Measurements from ENCODE around the gene USP2. TPM values are rescaled to one million over a fixed set of nuclear protein-coding genes. Genes with fewer than 3 reads are reported as not detected.

The USP2 gene
- polyA plus RNA-seq, 3 donors = 0.36 TPM; not detected in 2

GRCh38 chr11:119426142-119426541 lies 44.7 kb upstream of the USP2 start:
- Mint-ChIP-seq H3K27me3 (ENCODE audit: low read depth in 3 of 3) (peaks cover 41 to 50% (median 49%) of the 10 kb centered on the region in 3 donors), H3K36me3 (no peaks in the 10 kb centered on the region), H3K4me1 (peaks cover 10% of the 10 kb centered on the region), H3K9me3 (peaks cover 0 to 21% (median 8%) of the 10 kb centered on the region in 7 donors), H3K27ac (no peak overlapping the region), H3K4me3 (no peak overlapping the region)
- no peak for DNase-seq
- Histone ChIP-seq H4K20me1 (ENCODE audit: insufficient read depth, low read length) (no peaks in the 10 kb centered on the region), H3K27me3 (ENCODE audit: control insufficient read depth in 2 of 2, insufficient read depth in 2 of 2, low read length in 2 of 2) (peaks cover 22 to 40% of the 10 kb centered on the region in 2 donors), H3K4me2 (replicated peaks; ENCODE audit: extremely low read depth, low read length, poor library complexity, severe bottlenecking) (no peak overlapping the region), H2AFZ (ENCODE audit: insufficient read depth, low read depth, low read length, poor library complexity, severe bottlenecking) (no peak overlapping the region), H3K4me1 (ENCODE audit: control insufficient read depth in 1 of 2, insufficient read depth in 2 of 2, low read length in 2 of 2) (no peaks in the 10 kb centered on the region), H3K9me3 (replicated peaks in 1 of 2; ENCODE audit: control insufficient read depth in 1 of 2, insufficient read depth in 1 of 2, low read length in 2 of 2) (peaks cover 6 to 11% of the 10 kb centered on the region in 2 donors), H3K79me2 (ENCODE audit: insufficient read depth, low read length) (no peaks in the 10 kb centered on the region), H3K4me3 (replicated peaks in 1 of 3; ENCODE audit: low read depth in 2 of 3, low read length in 3 of 3) (no peak overlapping the region), H3K36me3 (replicated peaks in 1 of 2; ENCODE audit: control insufficient read depth in 1 of 2, insufficient read depth in 2 of 2, low read length in 2 of 2) (no peaks in the 10 kb centered on the region), H3K27ac (ENCODE audit: low read depth in 1 of 2, low read length in 2 of 2) (no peak overlapping the region), H3K9ac (ENCODE audit: insufficient read depth, low read length, poor library complexity, severe bottlenecking) (no peak overlapping the region)
- intact Hi-C loops (cut with micrococcal nuclease) = no loop called here
- TF ChIP-seq, protein P1, sequence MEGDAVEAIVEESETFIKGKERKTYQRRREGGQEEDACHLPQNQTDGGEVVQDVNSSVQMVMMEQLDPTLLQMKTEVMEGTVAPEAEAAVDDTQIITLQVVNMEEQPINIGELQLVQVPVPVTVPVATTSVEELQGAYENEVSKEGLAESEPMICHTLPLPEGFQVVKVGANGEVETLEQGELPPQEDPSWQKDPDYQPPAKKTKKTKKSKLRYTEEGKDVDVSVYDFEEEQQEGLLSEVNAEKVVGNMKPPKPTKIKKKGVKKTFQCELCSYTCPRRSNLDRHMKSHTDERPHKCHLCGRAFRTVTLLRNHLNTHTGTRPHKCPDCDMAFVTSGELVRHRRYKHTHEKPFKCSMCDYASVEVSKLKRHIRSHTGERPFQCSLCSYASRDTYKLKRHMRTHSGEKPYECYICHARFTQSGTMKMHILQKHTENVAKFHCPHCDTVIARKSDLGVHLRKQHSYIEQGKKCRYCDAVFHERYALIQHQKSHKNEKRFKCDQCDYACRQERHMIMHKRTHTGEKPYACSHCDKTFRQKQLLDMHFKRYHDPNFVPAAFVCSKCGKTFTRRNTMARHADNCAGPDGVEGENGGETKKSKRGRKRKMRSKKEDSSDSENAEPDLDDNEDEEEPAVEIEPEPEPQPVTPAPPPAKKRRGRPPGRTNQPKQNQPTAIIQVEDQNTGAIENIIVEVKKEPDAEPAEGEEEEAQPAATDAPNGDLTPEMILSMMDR (IDR thresholded peaks at IDR 0.05) = no peak
- WGBS (ENCODE audit: insufficient coverage) = 68% methylated on average over 3 of the region's 4 CpGs

DNA sequence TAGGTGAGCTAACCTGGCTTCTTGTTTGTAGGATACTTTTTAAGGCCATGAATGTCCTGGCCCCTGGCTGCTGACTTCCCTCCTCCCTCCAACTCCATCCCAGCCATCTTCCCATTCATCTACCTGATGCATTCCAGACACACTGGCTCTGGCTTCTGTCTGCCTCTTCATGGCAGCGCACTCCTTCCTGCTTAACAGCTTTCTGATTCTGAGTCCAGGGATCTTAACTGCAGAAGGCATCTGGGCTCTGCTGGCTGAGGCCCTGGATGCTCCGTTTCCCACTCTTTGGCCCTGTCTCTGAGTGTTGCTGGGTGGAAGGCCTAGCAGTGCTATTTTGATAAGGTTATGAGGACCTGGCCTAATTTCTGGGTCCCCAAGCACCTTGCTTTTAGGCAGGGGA lies 43.3 kb upstream of the USP2 start:
- Histone ChIP-seq H3K4me3 (replicated peaks in 1 of 3; ENCODE audit: low read depth in 2 of 3, low read length in 3 of 3) (no peak overlapping the region), H3K79me2 (ENCODE audit: insufficient read depth, low read length) (no peaks in the 10 kb centered on the region), H3K9me3 (replicated peaks in 1 of 2; ENCODE audit: control insufficient read depth in 1 of 2, insufficient read depth in 1 of 2, low read length in 2 of 2) (peaks cover 6 to 11% of the 10 kb centered on the region in 2 donors), H4K20me1 (ENCODE audit: insufficient read depth, low read length) (no peaks in the 10 kb centered on the region), H3K27me3 (ENCODE audit: control insufficient read depth in 2 of 2, insufficient read depth in 2 of 2, low read length in 2 of 2) (peaks cover 22 to 50% of the 10 kb centered on the region in 2 donors), H3K4me1 (ENCODE audit: control insufficient read depth in 1 of 2, insufficient read depth in 2 of 2, low read length in 2 of 2) (no peaks in the 10 kb centered on the region), H3K36me3 (replicated peaks in 1 of 2; ENCODE audit: control insufficient read depth in 1 of 2, insufficient read depth in 2 of 2, low read length in 2 of 2) (no peaks in the 10 kb centered on the region), H2AFZ (ENCODE audit: insufficient read depth, low read depth, low read length, poor library complexity, severe bottlenecking) (no peak overlapping the region), H3K27ac (ENCODE audit: low read depth in 1 of 2, low read length in 2 of 2) (no peak overlapping the region), H3K4me2 (replicated peaks; ENCODE audit: extremely low read depth, low read length, poor library complexity, severe bottlenecking) (no peak overlapping the region), H3K9ac (ENCODE audit: insufficient read depth, low read length, poor library complexity, severe bottlenecking) (no peak overlapping the region)
- no peak overlapping the region for H3K4me3 Mint-ChIP-seq
- H3K27ac Mint-ChIP-seq = no peak overlapping the region
- H3K9me3 Mint-ChIP-seq = peaks cover 0 to 21% (median 8%) of the 10 kb centered on the region in 7 donors
- H3K36me3 Mint-ChIP-seq = no peaks in the 10 kb centered on the region
- TF ChIP-seq, protein P1 (IDR thresholded peaks at IDR 0.05) = no peak
- H3K27me3 Mint-ChIP-seq (ENCODE audit: low read depth in 3 of 3) = peaks cover 49 to 57% (median 52%) of the 10 kb centered on the region in 3 donors
- 92% methylated on average over 2 of the region's 2 CpGs for WGBS (ENCODE audit: insufficient coverage)
- intact Hi-C loops (cut with micrococcal nuclease) = no loop called here
- DNase-seq = no peak
- peaks cover 10% of the 10 kb centered on the region for H3K4me1 Mint-ChIP-seq

Measured in CD14-positive monocyte (primary cell).